Measurements from ENCODE around the gene CEP85.

The CEP85 gene

DNA sequence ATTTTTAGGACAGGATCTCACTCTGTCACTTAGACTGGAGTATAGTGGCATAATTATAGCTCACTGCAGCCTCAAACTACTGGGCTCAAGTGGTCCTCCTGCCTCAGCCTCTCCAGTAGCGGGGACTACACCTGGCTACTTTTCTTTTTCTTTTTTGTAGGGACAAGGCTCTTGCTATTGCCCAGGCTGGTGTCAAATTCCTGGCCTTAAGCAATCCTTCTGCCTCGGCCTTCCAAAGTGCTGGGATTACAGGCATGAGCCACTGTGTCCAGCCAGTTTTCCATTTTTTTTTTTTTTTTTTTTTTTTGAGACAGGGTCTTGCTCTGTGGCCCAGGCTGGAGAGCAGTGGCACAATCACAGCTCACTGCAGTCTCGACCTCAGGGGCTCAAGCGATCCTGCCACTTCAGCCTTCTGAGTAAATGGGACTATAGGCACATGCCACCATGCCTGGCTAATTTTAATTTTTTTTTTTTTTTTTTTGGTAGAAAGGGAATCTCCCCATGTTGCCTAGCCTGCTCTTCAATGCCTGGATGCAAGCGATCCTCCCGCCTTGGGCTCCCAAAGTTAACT, 20.6 kb upstream of the CEP85 start:
- Histone ChIP-seq H3K9me2 (replicated peaks; ENCODE audit: low read depth, low read length) (no peaks in the 10 kb centered on the region), H3K27me3 (ENCODE audit: insufficient read depth, low read length, poor library complexity, severe bottlenecking) (no peaks in the 10 kb centered on the region), H3K4me2 (ENCODE audit: low read depth, low read length, poor library complexity, severe bottlenecking) (no peak overlapping the region), H2AFZ (ENCODE audit: low read length) (no peak overlapping the region), H3K9me3 (ENCODE audit: insufficient read depth, low read depth, low read length) (no peaks in the 10 kb centered on the region), H3K9ac (ENCODE audit: low read depth, low read length, poor library complexity, severe bottlenecking) (no peak overlapping the region), H3K79me2 (ENCODE audit: insufficient read depth, low read length) (no peaks in the 10 kb centered on the region), H3K4me1 (ENCODE audit: insufficient read depth, low read length, poor library complexity, severe bottlenecking) (no peaks in the 10 kb centered on the region), H4K20me1 (ENCODE audit: insufficient read depth, low read length, poor library complexity, severe bottlenecking) (no peaks in the 10 kb centered on the region), H3K4me3 (ENCODE audit: low read length, poor library complexity, severe bottlenecking) (no peak overlapping the region), H3F3A (ENCODE audit: low read depth) (no peaks in the 10 kb centered on the region), H3K36me3 (ENCODE audit: insufficient read depth, low read length) (no peaks in the 10 kb centered on the region)
- TF ChIP-seq, protein P1, sequence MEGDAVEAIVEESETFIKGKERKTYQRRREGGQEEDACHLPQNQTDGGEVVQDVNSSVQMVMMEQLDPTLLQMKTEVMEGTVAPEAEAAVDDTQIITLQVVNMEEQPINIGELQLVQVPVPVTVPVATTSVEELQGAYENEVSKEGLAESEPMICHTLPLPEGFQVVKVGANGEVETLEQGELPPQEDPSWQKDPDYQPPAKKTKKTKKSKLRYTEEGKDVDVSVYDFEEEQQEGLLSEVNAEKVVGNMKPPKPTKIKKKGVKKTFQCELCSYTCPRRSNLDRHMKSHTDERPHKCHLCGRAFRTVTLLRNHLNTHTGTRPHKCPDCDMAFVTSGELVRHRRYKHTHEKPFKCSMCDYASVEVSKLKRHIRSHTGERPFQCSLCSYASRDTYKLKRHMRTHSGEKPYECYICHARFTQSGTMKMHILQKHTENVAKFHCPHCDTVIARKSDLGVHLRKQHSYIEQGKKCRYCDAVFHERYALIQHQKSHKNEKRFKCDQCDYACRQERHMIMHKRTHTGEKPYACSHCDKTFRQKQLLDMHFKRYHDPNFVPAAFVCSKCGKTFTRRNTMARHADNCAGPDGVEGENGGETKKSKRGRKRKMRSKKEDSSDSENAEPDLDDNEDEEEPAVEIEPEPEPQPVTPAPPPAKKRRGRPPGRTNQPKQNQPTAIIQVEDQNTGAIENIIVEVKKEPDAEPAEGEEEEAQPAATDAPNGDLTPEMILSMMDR (conservative IDR thresholded peaks at IDR 0.05; ENCODE audit: low read length) = no peak

DNA sequence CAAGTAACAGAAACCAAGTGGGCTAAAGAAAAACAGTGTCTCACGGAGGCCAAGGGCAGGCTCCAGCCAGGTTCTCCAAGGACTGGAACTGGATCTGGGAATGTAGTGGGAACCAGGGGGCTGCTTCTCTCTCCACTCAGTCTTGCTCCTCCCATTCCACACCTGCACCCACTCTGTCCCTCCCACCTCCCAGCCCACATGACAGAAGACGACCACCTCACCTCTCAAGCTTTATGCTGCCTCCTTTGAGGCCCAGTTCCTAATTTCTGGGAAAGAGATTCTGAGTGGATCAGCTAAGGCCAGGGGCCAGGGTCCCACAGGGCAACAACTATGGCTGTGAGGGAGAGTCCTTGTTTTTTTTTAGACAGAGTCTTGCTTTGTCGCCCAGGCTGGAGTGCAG, 18.8 kb upstream of the CEP85 start:
- H4K20me1 ChIP-seq (ENCODE audit: insufficient read depth, low read length, poor library complexity, severe bottlenecking) = no peaks in the 10 kb centered on the region
- no peak overlapping the region for H3K4me2 ChIP-seq (ENCODE audit: low read depth, low read length, poor library complexity, severe bottlenecking)
- H3K27me3 ChIP-seq (ENCODE audit: insufficient read depth, low read length, poor library complexity, severe bottlenecking) = no peaks in the 10 kb centered on the region
- no peak overlapping the region for H3K9ac ChIP-seq (ENCODE audit: low read depth, low read length, poor library complexity, severe bottlenecking)
- no peak overlapping the region for H2AFZ ChIP-seq (ENCODE audit: low read length)
- H3F3A ChIP-seq (ENCODE audit: low read depth) = no peaks in the 10 kb centered on the region
- H3K36me3 ChIP-seq (ENCODE audit: insufficient read depth, low read length) = no peaks in the 10 kb centered on the region
- H3K4me1 ChIP-seq (ENCODE audit: insufficient read depth, low read length, poor library complexity, severe bottlenecking) = no peaks in the 10 kb centered on the region
- no peaks in the 10 kb centered on the region for H3K9me2 ChIP-seq (replicated peaks; ENCODE audit: low read depth, low read length)
- no peaks in the 10 kb centered on the region for H3K9me3 ChIP-seq (ENCODE audit: insufficient read depth, low read depth, low read length)
- TF ChIP-seq, protein P1 (conservative IDR thresholded peaks at IDR 0.05; ENCODE audit: low read length) = no peak
- no peak for TF ChIP-seq EZH2phosphoT487 (IDR thresholded peaks at IDR 0.05; ENCODE audit: borderline replicate concordance)
- no peaks in the 10 kb centered on the region for H3K79me2 ChIP-seq (ENCODE audit: insufficient read depth, low read length)
- H3K4me3 ChIP-seq (ENCODE audit: low read length, poor library complexity, severe bottlenecking) = no peak overlapping the region

DNA sequence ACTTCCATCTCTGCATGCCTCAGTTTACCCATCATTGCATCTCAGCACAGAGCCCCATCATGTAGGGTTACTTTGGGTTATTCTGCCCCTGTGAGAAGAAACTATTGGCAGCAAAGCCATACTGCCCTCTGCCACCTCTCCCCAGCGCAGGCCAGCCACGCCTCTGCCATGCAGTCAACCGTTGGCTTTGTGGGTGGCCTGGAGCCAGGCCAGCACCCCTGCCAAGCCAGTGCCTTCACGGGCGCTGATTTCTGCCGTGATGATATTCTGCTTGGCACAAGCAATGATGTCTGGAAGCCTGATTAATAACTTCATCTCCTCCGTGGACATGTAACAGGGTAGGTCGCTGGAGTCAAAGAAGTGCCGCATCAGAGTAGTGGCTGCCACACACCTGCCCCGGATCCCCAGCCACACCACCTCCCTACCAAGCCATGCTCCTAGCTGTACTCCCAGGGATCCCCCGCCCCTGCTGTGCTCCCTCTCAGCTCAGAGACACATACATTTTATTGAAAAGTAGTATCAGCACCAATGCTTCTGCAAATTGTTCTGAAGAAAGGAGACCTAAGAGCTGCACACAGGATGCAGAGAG, 15.0 kb upstream of the CEP85 start:
- Histone ChIP-seq H3F3A (ENCODE audit: low read depth) (no peaks in the 10 kb centered on the region), H3K9ac (ENCODE audit: low read depth, low read length, poor library complexity, severe bottlenecking) (no peak overlapping the region), H2AFZ (ENCODE audit: low read length) (no peak overlapping the region), H3K4me2 (ENCODE audit: low read depth, low read length, poor library complexity, severe bottlenecking) (no peak overlapping the region), H3K36me3 (ENCODE audit: insufficient read depth, low read length) (no peaks in the 10 kb centered on the region), H3K79me2 (ENCODE audit: insufficient read depth, low read length) (no peaks in the 10 kb centered on the region), H3K9me3 (ENCODE audit: insufficient read depth, low read depth, low read length) (no peaks in the 10 kb centered on the region), H3K4me1 (ENCODE audit: insufficient read depth, low read length, poor library complexity, severe bottlenecking) (no peaks in the 10 kb centered on the region), H3K4me3 (ENCODE audit: low read length, poor library complexity, severe bottlenecking) (no peak overlapping the region), H3K27me3 (ENCODE audit: insufficient read depth, low read length, poor library complexity, severe bottlenecking) (no peaks in the 10 kb centered on the region), H3K9me2 (replicated peaks; ENCODE audit: low read depth, low read length) (no peaks in the 10 kb centered on the region), H4K20me1 (ENCODE audit: insufficient read depth, low read length, poor library complexity, severe bottlenecking) (no peaks in the 10 kb centered on the region)
- TF ChIP-seq, protein P1 (conservative IDR thresholded peaks at IDR 0.05; ENCODE audit: low read length) = no peak
- no peak for TF ChIP-seq EZH2phosphoT487 (IDR thresholded peaks at IDR 0.05; ENCODE audit: borderline replicate concordance)

Data from Loucy (cell line).